D341Med (cell line): Measurements from ENCODE around the gene NUP214.
"Not testable (repeated sequence)": the region's sequence is repeated elsewhere in the genome, so short reads cannot be mapped to it uniquely, and the experiment has no call there.

Experiments
- DNase-seq: peaks from one replicate; pipeline ENCODE4 v3.0.0; 2012; ENCODE audit warnings: low spot score

Gene NUP214

DNA sequence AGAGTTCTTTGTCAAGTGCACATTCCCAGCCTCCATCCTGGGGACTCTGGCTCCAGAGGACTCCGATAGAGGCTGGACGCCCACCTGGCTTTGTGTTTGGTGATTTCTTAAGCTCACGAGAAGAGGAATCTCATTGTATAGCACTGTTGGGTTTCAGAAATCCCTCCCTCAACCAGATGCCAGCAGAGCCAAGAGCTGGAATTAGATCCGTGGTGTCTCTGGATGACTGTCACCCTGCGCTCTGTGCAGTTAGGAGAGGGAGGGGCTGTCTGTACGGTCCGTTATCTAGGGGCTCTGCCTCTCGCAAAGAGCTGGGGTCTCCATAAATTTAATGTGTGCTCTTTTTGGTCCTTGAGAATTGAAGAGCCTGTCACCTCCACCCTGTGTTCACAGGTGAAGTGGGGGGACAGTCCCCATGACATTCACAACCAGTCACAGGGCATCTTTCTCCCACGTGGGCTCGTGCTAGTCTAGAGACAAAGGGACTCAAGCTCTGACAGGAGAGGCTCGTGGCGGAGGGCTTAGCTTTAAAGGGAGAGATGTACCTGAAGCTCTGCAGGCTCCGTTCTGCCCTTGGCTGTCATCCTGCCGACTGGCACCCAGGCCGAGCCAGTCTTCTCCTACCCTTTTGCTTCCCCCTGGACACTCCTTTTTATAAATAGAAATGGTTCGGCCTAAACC, 109.6 kb downstream of the NUP214 start:
- DNase-seq, result no peak

- DNase-seq, result no peak
Observed at GRCh38 chr9:131235480-131235851, 110.1 kb downstream of the NUP214 start.

DNA sequence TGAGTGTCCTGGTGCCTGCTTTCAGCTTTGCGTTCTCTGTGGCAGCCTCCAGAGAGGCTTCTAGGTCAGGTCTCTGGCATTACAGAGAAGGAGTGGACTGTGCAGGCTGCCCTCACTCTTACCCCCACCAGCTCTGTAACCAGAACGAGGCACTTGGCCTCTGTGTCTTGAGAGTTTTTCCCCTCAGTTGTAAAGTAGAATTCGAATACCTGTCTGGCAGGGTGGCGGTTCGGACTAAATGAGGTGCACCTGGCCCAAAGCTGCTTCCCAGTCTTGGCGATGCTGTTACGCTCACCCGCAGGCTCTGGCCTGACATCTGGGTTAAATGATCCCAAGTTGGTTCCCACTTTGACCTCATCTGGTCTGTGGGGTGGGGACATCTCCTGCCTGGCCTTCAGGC, 110.8 kb downstream of the NUP214 start:
- DNase-seq, result no peak

DNA sequence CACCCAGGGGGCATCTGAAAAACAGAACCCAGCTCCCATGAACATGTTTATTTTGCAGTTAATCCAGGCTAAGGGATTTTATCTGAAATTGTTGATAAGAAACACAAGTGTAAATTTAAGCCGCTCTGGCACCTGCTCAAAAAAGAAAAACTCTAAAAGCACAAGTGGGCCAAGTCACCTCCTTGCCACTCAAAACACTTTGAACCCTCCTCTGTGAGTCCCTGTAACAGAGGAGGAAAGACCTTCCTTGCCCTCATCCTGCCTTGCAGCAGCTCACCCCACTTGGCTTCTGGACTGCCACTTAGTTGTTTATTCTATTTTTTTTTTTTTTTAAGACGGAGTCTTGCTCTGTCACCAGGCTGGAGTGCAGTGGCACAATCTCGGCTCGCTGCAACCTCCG, 111.4 kb downstream of the NUP214 start:
- no peak for DNase-seq

- DNase-seq, result no peak
Observed at GRCh38 chr9:131237291-131237690, 111.9 kb downstream of the NUP214 start.

- DNase-seq, result no peak
Observed at GRCh38 chr9:131237931-131238401, 112.6 kb downstream of the NUP214 start.

DNA sequence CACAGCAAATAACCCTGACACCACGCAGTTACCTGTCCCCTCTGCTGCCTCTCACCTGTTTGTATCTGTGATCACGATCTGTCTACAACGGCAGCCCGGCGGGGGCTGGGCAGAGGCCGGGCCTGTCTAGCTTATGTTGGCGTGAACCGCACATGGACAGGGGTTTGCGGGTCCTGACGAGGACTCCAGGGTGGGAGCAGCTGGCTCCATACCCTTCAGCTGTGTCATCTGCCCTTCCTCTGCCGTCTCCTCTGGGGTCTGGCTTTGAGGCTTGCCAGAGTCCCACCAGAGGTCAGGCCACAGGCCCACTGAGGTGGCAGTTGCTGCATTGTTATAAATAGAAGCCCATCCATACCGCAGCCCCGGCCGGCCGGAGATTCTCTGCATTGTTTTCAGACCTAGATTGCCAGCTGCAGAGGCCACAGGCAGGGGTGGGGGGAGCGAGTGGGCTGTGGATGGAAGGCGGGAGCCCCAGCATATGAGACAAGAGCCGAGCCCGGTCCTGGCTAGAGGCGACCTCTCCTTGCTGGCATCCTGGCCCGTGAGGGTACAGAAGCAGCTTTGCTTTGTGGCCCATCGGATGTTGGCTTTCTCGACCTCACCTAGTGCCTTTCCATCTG, 113.1 kb downstream of the NUP214 start:
- DNase-seq, result no peak

DNA sequence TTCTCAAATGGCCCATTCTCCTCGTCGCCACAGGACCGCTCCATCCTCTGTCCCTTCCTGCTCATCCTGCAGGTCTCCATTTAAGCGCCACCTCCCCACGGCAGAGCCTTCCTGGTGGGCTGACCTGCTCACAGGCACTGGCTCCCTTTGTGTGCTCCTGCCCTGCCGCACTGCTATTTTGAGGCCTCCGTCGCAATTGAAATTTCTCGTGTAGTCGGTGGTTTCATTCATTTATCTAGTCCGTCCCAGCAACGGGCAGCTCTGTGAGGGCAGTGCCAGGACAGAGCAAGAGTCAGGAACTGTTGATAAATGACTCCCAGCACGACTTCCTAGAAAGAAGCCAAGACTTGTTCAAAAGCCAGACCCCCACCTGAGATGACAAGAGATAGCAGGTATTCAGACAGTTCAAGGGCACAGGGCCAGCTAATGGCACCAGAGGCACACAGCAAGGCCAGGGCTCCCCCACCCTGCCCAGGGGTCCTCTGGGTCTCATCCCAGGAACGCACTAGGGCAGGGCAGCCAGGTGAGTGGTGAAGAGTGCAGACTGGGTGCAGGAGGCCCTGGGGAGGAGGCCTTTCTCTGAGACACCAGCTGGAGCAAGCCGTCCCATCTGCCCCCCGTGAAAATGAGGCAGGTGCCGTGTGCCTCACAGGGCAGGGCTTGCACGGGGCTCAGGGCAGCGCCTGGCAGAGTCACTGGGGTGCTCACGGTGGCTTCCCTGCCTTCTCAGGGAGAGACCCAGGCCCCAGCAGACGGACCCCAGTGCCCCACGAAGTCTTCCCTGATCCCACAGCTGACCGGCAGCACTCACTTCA, 114.0 kb downstream of the NUP214 start:
- no peak for DNase-seq

DNA sequence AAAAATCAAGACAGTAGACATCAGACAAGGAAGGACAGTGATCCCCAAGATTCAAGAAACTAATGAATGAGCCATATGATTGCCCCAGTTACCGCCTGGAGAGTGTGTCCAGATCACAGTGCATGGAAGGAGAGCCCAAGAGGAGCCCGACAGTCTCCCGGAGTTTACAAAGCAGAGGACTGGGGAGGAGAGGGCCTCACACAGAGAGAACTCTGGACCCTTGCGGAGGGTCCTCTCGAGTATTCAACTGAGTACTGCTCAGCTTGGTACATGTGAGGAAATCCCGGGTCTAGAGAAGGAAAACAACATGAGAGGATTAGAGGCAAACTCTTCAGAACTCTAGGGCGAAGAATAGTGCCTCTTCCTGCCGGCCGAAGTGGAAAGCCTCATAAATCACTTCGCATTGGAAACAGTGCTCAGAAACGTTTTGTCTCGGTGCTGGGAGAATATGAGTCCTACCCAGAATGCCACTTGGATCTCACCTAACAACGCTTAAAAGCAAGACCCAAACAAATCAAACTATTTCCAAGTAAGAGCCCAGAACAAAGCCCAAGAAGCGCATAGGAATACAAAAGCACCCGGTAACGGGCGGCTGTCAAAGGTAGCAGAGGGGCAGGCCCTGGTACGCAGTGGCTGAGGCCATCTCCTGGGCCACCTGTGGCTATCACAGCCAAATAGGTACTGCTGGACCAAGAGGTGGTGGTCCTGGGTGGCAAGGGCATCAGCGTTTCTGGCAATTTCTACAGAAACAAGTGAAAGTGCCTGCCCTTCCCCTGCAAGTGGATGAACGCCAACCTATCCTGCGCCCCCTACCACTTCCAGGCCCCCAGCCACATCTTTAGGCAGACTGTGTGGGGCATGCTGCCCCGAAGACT, 114.9 kb downstream of the NUP214 start:
- no peak for DNase-seq

GRCh38 chr9:131244331-131244730, 118.9 kb downstream of the NUP214 start:
- not testable (repeated sequence) for DNase-seq

DNA sequence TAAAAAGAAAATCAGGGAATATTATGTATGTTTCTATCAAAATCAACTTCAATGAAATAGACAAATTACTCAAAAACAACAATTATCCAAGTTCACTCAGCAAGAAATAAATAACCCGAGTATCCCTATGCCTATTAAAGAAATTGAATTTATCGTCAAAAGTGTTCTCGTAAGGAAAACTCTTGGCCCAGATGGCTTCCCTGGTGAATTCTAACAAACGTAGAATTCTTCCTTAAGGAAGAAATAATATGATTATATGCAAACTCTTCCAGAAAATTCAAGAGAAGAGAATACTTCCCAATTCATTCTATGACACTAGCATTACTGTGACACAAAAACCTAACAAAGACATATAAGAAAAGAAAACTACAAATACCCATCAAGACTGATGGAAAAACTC, 121.2 kb downstream of the NUP214 start:
- no peak for DNase-seq

GRCh38 chr9:131252120-131252519, 126.7 kb downstream of the NUP214 start:
- no peak for DNase-seq

DNA sequence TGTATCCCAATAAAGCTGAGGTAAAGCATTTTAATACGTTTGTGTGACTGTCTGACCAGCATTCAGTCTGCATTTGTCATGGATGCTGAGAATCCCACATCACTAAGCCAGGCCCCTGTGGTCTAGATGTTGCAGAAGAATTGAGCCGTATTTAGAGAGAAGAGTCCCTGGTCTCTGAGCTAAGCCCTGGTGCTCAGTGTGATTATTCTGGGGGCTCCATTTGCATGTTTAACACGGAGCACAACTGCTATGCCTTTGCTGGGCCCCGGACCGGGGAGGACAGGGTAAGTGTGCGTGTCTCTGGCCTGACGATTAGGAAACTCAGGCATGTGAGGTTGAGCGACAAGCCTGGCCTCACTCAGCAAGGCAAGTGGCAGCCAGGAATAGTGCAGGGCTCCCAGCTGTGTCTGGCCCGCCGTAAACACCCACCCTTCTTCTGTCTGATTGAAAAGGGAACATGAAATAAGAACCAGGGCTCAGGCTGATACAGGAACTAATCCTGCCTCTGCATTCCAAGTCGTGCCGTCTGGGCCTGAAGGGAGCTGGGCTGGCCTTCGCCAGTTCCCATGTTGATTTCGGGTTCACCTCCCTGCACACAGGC, 128.6 kb downstream of the NUP214 start:
- DNase-seq, result no peak

DNA sequence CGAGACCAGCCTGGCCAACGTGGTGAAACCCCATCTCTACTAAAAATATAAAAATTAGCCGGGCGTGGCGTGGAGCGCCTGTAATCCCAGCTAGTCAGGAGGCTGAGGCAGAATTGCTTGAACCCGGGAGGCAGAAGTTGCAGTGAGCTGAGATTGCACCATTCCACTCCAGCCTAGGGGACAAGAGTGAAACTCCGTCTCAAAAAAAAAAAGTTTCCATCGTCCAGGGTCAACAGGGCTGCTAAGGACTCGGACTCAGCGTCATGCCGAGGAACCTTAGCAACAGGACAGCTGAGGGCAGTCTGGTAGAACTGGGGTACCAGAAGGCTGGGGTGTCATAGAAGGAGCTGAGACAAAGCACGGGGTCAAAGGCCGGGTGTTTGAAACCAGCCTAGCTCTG, 129.2 kb downstream of the NUP214 start:
- no peak for DNase-seq

DNA sequence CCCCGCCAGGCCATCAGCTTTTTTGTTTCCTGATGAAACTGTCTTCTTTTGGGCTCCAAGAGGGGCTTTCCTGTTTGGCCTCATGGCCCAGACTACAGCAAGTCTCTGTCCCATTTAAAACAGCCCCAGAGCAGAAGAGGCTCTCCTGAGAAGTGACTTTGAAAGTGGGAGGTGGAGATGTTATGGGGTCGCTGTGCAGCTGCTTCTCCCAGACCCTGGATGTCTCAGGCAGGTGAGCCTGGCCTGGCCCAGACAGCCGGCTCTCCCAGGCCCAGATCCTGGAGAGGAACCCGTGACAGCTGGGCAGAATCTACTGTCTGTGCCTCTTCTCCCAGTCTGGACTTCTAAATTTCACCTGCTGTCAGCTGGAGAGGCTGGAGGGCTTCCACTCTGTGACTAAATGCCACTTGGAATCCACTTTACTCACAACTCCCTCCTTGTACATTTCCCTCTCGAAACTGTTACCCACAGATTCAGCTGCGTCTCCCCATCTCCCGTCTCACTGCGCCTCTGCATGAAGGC, 130.4 kb downstream of the NUP214 start:
- no peak for DNase-seq

DNA sequence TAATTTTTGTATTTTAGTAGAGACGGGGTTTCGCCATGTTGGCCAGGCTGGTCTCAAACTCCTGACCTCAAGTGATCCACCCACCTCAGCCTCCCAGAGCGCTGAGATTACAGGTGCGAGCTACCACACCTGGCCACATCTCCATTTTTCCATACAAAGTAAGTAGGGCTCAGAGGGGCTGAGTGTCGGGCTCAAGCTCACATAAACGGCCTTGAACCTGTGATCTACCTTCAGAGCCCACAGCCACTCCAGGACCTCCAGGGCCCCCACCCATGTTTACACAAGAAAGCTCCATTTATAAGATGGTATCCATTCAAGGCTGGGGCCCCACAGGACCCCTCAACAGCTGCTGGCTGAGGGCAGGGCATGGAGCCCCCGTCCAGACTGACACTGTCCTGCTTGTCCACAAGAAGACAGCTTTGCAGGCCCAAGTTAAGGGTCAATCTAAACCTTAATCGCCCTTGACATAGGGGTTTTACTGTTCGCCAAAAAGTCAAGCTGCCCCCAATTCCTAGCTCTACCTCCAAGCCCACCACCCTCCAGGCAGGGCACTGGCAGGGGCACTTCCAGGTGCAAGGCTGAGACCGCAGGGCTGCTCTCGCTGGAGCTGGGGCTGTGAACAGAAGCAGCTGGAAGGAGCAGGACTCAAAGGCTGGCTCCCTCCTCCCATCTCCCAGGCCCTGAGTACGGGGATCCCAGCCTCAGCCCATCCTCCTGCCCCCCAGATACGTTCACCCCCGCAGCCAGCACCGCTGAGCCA, 132.1 kb downstream of the NUP214 start:
- no peak for DNase-seq

DNA sequence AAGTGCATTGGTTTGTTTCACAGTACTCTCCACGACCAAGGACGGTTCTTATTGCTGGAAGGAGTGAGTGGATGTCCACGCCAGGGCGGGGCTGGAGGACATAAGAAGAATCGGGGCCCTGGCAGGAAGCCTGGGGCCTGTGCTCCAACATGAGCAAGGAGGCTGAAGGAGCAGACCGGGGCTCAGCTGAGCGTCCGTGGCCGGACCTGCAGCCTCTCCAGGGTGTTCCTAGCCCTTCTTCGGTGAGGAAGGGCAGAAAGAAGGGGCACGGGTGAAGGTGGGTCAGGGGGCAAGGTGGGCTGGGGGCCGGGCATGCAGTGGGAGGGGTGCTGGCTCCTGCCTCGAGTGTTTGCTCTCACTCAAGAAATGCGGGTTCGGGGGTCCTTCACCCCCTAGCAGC, 132.8 kb downstream of the NUP214 start:
- DNase-seq, result no peak

DNA sequence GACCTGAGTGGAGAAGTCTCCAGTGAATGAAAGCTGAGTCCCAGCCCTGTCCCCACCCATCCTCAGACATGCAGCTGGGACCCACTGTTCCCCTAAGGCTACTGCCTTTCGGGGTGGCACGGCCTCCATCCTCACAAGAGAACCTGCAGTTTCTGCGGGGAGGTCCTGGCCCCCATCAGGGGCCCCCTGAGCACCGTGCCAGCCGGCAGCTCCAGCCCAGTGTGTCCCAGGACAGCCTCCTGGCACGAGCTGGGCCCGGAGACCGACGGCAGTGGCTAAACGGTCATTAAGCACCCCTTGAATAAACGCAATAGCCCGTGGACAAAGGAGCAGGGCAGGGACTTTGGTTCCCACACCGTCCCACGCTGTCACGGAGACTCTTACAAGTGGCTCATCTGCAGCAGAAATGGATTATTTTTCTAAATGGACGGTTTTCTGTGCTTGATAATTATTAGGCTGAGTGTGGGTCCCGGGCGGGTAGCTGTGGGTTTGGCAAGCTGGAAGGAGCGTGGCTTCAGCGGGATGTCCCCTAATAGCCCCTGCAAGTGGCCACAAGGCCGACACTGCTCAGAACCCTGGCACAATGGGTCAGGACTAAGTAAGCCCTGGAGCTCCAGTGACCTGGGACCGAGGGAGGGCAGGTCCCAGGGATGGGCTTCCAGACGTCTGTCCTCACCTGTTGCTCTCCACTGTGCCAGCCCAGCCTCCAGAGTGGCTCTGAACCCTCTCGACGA, 133.5 kb downstream of the NUP214 start:
- no peak for DNase-seq

DNA sequence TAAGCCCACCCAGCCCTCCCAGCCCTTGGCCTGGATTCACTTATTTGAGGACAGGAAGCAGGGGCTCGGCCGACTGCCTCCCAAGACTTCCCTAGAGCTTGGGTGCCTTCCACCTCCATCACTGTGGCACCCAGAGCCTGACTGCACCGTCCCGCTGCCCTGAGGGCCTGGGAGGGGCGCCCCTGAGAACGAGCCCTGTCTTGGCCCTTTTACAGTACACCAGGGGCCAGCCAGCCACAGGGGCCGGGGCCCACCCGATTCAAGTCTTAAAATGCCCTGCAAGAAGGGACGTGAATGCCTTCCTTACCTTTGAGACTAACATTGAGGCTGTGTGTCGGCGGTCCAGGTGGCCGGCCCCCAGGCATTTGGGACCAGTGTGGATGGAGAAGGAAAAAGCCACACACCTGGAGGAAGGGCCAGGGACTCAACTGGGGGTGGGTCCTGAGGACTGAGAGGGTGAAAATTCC, 134.1 kb downstream of the NUP214 start:
- DNase-seq, result no peak
